ENCODE data around the gene KRT15.

The KRT15 gene

DNA sequence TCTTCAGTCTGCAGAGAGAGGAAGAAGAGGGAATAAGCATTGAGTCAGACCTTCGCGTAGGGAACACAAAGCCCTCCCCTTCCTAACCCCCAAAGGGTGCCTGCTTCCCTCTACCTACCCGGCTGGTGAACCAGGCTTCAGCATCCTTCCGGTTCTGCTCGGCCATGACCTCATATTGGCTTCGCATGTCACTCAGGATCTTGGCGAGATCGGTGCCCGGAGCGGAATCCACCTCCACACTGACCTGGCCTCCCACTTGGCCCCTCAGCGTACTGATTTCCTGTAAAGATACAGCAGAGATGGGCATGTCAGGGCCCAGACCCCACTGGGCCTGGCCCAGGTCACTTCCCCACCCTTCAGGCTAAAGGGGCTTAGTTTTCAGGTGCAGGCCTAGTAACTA lies 5.6 kb upstream of the KRT15 start:
- DNase-seq (ENCODE audit: low spot score) = no peak

DNA sequence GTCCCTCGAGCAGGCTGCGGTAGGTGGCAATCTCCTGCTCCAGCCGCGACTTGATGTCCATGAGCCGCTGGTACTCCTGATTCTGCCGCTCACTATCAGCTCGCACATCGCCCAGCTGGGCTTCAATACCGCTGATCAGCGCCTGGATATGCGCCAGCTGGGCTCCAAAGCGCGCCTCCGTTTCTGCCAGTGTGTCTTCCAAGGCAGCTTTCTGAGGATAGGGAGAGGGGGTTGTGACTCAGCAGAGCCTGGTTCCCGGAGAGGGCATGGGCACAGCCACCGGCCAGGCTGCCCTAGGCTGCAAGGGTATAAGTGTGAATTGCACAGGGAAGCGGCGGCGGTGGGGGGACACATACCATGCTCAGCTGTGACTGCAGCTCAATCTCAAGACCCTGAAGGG lies 5.1 kb upstream of the KRT15 start:
- no peak for DNase-seq (ENCODE audit: low spot score)

DNA sequence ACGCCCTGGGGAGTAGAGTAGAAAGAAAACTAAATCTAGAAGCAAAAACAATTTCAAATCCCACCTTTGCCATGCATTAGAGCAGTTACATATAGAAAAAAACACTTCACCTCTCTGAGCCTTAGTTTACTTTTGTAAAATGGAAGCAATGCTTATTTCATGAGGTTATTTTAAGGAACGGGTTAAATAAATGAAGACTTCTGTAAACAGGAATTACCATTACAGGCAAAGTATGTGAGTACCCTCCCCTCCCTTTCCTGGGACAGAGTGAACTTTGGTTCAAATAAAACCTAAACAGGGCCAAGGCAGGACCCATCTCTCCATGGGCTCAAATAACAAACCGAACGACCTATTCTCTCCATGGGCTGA lies 4.5 kb upstream of the KRT15 start:
- DNase-seq (ENCODE audit: low spot score) = no peak

DNA sequence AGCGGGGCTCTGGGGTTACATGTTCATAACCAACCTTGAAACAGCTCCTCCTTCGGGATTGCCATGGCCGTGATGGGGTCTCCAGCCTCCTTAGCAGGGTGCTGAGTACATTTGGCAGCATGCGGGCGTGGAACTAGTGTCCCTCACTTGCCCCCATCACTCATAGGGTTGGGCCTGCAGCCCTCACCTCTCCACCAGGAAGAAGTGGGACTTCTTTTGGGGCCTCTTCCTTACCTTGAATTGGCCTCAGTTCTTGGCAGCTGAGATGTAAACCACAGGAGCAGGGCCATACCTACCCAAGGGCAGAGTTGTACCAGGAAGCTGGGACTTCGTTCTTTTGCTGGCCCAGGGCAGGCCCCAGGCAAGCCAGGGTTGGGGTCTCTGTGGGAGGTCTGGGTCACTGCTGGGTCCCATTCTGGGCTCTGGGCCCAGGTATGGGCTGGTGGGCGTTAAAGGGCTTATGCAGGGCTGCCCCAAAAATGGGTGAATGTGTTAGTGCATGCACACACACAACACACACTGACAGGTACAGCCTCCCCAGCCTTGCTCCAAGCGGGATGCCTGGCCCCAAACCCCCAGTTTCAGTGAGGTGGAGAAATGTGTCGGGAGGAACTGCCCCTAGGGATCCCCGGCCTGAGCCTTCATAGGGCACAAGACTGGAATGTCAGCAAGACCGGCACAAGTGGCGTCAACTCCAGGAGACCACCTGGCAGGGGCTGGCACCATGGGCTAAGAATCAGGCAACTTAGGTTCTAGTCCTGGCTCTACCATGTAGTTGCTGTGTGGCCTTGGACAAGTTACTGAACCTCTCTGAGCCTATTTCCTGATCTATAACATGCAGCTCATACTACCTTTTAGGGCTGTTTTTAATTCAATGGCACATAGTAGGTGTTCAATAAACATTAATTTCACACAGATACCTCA lies 3.9 kb upstream of the KRT15 start:
- DNase-seq (ENCODE audit: low spot score) = no peak

DNA sequence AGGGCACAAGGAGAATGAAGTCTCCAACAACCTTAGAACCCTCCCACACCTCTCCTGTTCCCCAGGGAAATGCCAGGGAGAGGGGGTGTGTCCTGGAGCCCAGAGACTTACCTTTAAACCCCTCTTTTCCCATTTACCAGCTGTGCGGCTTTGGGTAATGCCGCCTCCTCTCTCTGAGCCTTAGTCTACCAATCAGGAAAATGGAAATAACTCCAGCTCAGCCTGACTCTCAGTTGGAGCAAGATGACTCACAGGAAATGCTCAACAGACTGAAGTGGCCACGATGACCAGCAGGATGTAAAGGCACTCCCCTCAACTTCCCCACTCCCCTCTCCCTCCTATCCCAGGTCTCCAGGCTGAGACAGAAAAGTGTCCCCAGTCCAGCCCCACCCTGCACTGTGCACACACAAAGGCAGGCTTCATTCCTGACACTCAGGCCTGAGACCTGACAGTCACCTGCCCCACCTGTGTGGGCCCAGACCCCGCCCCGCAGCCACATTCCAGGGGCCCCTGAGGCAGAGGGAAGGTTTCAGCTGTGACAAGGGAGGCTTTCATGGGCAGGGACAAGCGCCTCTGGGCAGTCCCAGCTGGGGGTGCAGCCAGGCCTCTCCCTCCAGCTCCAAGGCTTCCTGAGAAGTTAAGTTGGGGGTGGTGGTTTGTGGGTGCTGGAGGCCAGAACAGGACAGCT lies 3.0 kb upstream of the KRT15 start:
- no peak for DNase-seq (ENCODE audit: low spot score)

DNA sequence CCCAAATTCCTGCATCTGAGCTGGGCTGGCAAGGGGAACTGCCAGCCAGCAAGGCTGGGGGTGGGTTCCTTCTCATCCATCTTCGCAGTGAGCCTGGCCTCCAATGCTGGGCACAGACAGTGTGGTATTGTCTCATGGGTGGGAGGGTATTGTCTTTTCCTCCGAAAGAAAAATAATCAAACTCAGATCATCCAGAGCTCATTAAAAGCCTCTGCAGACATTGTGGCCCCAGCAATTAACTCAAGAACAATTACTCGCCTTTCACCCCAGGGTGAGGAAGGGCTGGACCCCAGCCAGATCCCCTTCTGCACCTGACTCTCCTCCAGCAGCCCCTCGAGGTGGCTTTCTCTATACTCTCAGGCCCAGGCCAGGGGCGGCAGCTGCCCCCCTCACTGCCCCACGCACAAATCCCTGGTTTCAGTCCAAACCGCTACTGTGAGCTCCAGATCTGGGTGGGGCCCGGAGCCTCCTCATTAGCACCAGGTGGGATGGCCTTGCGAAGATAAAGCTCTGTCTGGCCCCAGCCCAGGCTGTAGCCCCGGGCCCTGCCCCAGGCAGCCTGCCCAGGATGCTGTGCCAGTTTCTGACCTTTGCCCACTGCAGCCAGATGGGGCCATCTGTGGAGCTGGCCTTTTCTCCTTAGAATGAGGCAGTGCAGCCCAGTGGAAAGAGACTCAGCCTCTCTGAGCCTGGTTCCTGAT lies 2.3 kb upstream of the KRT15 start:
- no peak for DNase-seq (ENCODE audit: low spot score)

DNA sequence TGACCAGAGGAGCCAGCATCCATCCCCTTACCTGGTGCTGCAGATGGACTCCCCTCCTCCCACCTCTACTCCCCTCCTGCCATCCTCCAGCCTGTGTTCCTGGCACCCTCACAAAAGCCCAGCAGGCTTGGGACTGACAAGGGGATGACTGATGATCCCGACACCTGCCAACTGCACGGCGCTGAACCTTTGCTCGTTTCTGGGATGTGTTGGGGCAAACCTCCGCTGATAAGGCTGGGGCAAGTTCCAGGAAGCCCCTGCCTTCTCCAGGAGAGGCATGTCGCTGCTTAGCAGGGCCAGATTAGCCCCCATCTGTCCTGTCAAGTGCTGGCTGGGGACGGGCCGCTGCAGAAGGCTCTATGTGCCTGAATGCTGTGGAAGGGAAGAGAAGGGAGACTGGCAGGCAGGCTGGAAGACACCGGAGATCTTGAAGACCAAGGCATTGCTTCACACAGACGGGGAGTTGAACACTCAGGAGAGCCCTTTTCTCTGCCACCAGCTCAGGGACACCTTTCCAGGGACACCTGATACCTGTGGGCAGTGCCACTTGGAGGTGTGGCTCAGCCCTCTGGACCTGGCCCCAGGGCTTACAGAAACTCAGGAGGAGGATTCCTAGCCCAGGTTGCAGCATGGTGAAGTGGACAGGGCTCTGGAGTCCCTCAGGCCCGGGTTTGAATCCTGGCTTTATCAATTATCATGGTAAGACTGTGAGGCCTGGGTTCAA lies 973 bp upstream of the KRT15 start:
- no peak for DNase-seq (ENCODE audit: low spot score)

DNA sequence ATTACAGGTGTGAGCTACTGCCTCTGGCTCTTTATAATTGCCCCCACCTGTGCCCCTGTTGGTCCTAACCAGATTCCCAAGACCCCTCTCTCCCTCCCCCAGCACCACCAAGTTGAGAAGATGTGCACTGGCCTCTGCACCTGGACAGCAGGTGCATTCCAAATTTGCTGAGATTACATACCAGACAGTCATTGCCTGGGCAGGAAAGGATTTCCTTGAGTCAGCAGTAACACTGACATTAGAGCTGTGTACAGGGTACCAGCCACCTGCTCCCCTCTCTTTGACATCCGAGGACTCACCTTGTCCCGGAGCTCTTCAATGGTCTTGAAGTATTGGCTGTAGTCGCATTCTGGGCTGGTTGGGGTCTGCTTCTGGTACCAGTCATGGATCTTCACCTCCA lies 659 bp downstream of the KRT15 start:
- no peak for DNase-seq (ENCODE audit: low spot score)

DNA sequence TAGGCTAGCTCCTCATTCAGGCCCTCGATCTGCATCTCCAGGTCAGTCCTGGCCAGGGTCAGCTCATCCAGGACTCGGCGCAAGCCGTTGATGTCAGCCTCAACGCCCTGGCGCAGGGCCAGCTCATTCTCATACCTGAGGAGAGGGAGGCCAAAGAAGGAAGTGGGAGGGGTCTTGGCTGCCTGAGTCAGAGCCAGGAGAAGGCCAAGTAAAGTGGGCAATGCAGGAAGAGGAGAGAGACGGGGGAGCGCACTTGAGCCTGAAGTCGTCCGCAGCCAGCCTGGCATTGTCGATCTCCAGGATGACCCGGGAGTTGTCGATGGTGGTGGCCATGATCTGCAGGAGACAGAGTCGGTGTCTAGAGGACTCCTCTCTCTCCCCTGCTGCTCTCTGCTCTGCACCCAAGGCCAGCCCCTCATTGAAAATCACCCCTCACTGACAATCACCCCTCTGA lies 1.8 kb downstream of the KRT15 start:
- DNase-seq (ENCODE audit: low spot score) = no peak

DNA sequence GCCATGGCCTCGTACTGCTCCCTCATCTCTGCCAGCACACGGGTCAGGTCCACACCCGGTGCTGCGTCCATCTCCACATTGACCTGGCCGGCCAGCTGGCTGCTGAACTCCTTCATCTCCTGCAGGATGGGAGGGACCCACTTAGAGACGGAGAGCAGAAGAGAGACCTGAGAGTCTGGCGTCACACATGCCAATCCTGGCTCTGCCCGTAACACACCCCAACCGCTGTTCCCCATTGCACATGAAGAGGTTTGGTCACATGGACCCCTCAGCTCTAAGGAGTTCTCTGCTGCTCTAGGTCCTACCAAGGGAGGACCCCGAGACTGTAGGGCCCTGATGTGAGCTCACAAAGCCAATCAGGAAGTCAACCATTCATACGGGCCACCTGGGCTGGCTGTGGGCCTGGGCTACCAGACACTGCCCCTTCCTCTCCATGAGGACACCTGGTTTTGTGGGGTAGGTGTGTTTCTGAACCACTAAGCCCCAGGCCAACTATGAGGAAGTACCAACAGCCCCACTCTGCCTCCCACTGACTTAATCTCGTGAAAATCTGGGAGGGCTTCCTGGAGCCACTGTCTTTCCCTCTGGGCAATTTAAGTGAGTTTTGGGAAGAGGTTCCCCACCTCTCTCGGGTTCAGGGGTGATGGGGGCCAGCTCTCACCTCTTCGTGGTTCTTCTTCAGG lies 2.4 kb downstream of the KRT15 start:
- no peak for DNase-seq (ENCODE audit: low spot score)

DNA sequence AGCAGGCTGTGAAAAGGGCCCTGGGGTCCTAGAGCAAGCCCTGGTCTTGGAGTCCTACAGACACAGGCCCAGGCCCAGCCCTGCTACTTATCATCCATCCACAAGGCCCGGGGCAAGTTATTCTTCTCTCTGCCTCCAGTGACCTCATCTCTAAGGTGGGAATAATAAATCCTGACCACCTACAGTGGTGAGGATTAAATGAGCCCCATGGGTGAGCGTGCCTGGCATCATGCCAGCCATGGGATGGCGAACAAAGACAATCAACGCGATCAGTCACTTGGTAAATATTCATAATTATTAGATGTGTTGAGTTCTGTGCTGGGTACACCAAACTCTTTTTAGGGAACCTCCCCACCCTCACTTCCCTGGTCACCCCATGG lies 5.5 kb downstream of the KRT15 start:
- no peak for DNase-seq (ENCODE audit: low spot score)

DNA sequence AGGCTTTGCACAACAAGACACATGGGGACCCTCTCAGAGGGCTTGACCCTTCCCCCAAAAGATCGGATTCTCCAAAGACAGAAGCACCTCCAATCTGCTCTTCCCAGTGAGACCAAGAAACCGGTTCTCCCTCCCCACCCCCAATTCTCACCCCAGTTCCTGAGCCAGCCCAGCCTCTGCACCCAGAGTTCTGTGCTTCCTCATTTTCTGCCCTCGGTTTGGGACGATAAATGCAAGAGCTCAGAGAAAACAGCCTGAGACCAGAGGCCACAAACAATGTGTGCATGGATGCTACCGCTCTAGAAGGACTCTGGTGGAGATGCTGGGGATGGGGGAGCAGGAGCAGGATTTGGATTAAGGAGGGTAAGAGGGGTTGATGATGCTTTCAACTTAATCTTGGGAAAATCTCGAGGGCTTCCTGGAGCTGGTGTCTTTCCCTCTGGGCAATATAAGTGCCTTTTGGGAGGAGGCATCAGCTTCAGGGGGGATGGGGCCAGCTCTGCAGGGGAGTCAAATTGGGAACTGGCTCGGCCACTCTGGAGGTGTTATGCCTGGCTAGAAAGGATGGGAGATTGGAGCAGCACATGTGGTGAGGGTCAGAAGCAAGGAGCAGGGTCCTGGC lies 6.0 kb downstream of the KRT15 start:
- DNase-seq (ENCODE audit: low spot score) = no peak

DNA sequence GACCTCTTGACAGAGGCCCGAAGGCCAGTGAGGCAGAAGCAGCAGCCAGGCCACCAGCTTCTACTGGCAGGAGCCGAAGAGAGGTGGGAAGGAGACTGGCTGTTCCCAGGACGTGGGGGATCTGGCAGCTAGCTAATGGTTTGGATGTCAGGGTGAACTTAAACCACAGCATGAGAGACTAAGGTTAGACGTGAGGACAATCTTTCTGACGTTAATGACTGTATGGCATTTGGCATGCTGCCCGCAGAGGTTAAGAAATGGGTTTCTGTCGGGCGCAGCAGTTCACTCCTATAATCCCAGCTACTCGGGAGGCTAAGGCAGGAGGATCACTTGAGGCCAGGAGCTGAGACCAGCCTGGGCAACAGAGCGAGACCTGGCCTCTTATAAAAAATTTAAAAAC lies 7.0 kb downstream of the KRT15 start:
- no peak for DNase-seq (ENCODE audit: low spot score)

DNA sequence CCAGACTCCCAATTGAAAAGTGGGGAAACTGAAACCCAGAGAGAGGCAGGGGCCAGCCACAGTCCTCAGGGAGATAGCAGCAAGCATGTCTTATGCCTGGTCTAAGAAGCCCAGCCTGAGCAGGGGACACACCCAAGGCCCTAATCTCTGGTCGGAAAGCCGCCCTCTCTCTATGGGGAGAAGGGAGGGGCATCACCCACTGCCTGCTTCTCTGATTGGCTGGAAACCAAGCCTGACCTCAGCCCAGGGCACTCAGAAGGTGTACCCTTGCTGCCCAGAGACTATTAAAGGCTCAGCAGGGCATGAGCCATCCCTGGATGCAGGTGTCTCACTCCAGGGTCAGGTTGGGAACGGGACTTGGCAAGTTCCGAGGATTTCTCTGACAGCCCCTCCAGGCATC lies 7.6 kb downstream of the KRT15 start:
- no peak for DNase-seq (ENCODE audit: low spot score)

DNA sequence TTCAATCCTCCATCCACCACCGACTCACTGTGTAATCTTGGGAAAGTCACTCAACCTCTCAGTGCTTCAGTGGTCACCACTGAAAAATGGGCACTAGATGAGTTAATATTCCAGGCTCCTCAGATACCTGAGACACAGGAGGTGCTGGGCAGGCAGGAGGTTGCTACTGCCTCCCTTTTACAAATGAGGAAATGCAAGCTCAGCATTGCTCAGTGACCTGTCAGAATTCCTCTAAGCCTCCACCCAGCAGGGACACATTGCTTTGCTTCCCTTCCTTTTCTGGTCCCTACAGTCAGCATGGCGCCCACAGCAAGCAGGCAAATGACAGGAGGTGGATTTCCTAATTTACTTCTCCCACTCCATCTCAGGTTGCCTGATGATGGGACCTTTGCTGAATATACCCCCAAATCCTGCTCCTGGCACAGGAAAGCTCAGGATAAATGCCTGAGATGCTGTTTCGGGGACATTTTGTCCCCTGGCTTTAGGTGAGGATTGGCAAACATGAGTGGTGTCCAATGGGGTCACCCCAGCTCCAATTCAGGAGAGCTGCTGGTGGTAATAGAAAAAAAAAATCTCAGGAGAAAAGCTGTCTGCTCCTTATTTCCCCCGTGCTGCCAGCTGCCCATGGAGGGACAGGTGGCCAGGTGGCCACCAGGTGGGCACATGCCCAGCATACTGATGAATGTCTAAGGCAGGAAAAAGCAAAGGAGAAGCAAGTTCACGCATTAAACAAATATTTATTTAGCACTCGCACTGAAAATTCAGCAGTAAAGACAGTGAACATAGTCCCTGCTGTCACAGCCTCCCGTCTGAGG lies 8.2 kb downstream of the KRT15 start:
- no peak for DNase-seq (ENCODE audit: low spot score)

DNA sequence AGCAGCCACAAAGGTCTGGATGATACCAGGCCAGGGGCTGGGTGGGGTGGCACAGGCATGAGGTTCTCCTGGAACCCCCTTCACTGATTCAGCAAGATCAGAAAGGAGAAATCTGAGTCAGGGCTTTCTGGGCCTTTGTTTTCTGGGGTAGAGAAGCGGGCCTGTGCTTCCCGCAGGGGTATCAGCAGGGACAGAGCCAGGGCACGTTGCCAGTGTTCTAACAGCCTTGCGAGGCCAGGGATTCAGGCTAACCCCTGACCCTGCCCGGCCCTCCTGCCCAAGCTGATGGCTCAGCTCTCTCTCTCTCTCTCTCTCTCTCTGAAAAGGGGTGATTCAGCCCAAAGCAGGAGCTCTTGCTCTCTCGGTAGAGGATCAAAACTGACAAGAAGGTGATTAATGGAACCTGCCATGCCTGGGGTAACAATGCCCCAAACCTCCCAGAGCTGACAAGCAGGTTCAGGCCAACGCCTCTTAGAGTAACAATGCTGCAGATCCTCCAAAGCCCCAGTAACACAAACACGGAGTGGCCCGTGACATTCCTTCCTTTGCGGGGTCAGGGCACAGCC lies 11.3 kb downstream of the KRT15 start:
- DNase-seq (ENCODE audit: low spot score) = no peak

DNA sequence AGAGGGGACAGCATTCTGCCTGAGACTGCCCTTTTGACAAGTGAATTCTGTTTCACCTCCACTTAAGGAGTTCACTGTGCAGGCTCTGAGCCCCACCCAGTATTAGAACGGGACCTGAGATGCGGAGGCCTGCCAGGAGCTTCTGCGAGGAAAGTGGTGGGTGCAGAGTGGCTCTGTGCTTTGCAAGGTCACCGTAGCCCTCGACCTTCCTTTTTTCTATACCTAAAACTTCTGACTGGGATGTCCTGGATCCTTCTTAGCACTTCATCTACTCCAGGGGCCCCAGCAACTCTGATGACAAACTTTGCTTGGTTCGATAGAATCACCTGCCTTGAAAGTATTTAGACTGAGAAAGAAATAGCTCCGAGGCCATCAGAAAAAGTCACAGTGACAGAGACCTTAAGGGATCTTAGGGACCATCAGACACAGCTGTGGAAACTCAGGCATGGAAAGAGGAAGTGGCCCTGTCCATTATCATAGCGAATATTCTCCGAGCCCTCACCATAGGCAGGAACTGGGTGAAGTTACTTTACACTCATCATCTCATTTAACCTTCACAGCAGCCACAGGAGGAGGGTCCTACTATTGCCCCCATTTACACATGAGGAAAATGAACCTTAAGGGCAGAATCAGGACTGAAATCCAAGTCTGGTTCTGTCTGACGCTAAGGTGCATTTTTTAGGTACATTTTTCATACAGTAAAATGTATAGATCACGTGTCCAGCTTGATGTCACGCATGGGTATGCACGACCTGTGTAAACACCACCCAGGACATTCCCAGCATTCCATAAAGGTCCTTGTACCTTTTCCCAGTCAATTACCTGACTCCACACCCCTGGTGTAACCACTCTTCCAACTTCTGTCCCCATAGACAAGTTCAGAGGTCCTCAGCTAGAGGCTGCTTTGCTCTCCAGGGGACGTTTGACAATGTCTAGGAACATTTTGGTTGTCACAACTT lies 12.6 kb downstream of the KRT15 start:
- no peak for DNase-seq (ENCODE audit: low spot score)

DNA sequence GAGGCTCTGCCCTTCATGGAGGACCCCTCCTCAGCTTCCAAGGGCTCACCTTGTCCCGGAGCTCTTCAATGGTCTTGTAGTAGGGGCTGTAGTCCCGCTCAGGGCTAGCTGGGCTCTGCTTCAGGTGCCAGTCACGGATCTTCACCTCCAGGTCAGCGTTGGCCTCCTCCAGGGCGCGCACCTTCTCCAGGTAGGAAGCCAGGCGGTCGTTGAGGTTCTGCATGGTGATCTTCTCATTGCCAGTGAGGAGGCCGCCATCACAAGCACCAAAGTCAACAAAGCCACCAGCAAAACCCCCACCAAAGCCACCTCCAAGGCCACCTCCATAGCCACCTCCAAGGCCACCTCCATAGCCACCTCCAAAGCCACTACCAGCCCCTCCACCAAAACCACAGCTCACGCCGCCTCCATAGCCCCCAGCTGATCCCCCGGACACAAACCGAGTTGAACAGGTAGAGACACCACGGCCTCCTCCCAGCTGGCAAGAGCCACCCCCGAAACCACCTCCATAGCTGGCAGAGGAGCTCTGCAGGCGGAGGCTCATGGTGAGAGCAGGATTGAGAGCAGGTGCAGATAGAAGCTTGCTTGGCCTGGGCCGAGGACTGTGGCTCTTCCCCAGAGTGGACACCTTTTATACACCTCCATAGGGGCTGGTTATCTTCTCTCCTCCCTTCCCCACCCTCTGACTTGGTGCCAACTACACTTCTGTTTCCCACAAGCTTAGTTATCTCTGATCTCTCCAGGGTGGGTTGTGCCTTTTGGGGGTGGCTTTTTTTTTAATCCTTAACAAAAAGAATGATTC lies 13.5 kb downstream of the KRT15 start, which contains the start of gene KRT13:
Gene KRT13, minus strand, starts transcription at position 606 of the 802 bp plus-strand sequence. Its CDS starts 62 bp downstream, at position 544.
- DNase-seq (ENCODE audit: low spot score) = no peak
